Stromal cell of bone marrow (primary cell): ENCODE data around the gene CSF2RB.

ENCODE experiments used
- DNase-seq: peaks from one replicate; pipeline ENCODE4 v3.0.0-alpha.2; 2012; ENCODE audit warnings: low read depth

The CSF2RB gene

GRCh38 chr22:36936362-36937116, 23.1 kb downstream of the CSF2RB start:
- no peak for DNase-seq

DNA sequence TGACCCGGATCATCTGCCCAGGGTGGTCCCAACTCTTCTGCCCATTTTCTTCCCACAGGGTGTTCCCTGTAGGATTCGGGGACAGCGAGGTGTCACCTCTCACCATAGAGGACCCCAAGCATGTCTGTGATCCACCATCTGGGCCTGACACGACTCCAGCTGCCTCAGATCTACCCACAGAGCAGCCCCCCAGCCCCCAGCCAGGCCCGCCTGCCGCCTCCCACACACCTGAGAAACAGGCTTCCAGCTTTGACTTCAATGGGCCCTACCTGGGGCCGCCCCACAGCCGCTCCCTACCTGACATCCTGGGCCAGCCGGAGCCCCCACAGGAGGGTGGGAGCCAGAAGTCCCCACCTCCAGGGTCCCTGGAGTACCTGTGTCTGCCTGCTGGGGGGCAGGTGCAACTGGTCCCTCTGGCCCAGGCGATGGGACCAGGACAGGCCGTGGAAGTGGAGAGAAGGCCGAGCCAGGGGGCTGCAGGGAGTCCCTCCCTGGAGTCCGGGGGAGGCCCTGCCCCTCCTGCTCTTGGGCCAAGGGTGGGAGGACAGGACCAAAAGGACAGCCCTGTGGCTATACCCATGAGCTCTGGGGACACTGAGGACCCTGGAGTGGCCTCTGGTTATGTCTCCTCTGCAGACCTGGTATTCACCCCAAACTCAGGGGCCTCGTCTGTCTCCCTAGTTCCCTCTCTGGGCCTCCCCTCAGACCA, 24.0 kb downstream of the CSF2RB start:
- no peak for DNase-seq

GRCh38 chr22:36938028-36938425, 24.6 kb downstream of the CSF2RB start:
- no peak for DNase-seq

GRCh38 chr22:36938886-36939285, 25.5 kb downstream of the CSF2RB start:
- DNase-seq, result no peak

DNA sequence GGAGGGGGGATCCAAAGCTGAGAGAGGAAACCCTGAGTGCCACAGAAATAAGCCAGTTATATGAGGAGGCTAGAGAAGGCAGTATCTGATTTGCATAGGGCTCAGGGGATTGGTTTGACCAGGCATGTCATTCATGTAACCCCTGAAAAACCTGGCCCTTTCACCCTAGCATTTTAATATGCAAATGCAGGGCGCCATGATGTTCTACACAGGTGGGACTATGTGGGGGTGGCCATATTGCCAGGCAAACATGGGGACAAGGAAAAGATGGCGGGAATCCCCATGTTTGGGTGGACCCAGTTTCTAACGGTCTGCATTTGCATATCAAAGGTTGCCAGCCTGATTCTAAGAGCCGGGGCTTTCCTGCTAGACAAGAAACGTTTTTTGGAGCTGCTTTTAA, 27.2 kb downstream of the CSF2RB start:
- DNase-seq, result no peak

- DNase-seq, result no peak
Observed at GRCh38 chr22:36942556-36942955, 29.1 kb downstream of the CSF2RB start.

GRCh38 chr22:36946421-36947158, 33.2 kb downstream of the CSF2RB start:
- DNase-seq, result peak; percentile 62

DNA sequence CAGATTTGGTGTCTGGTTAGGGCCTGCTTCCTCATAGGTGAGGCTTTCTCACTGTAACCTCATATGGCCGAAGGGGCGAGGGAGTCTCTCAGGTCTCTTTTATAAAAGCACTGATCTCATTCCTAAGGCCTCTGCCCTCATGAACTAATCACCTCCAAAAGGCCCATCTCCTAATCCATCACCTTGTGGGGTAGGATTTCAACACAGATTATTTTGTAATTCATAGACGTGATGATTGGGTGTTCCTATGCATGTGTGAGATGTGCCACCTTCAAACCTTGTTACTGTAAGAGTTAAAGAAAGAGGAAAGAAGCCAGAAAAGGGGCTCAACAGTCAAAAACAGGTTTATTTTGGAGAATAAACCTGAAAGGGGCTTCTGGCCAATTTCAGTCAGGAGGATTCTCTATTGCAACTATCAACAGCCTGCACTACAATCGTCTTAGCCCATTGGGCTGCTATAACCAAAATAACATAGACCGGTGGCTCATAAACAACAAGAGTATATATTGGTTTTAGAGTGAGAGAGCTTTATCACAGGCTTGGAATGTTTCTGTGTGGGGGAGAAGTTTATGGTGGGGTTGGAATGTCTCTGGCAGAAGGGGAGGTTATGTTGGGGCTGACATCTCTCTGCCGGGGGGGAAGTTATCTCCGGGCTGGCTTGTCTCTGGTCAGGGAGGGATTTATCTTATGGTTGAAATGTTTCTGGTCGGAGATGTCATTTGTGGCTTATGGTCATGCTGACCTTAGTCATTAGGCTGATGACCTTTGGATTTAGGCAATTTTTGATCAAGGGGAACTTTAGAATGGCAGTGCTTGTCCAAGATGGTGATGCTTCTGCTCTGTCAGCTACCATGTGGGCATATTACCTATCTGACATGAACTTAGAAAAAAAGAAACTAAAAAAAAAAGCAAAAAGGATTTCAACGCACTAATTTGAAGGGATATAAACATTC, 35.1 kb downstream of the CSF2RB start:
- no peak for DNase-seq

DNA sequence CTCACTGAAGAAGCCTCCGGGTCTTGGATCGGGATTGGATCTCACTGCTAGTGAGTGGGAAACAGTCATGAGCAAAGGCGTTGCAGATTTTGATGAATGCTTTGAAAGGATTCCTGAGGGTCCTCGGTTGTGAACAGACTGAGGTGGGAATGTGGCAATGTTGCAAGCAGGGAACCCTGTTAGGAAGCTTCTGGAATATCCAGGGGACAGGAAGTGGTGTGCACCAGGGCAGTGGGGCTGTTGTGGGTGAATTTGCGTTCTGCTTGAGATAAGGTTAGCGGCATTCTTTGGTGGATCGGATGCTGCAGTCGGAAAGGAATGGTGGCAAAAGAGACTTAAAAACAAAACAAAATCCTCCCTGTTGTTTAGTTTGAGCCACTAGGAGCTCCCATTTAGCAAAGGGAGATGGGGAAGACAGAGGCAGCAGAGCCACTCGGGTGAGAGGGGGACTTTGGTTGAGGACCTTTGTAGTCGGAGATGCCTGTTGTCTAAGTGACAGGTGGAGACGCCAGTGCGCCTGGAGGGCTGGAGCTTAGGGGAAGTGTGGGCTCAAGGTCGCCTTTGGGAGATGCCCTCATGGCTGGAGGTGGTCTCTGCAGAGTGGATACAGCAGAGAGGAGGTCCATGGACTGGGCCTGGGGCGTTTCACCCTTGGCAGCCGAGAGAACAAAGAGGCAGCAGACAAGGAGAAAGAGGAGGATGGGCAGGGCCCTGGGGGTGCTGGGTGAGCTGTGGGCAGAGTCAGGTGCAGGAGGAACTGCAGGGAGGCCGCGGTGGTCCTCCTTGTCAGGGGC, 37.6 kb downstream of the CSF2RB start:
- DNase-seq, result no peak

DNA sequence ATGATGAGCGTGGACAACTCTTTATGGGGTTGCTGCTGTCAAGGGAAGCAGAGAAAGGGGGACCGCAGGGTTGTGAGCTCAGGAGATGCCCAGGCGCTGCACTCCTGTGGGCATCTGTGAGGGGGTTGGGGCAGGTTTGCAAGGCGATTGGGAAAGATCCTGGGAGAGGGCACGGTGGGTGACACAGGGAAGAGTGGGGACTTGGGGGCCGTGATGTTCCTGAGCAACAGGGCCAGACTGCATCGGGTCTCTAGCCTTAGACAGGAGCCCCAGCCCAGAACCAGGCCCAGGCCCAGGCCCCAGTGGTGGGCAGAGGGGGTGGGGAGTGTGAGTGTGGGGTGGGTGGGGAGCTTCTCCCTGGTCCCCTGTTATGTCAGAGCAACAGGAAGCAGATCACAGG, 38.3 kb downstream of the CSF2RB start:
- DNase-seq, result no peak

DNA sequence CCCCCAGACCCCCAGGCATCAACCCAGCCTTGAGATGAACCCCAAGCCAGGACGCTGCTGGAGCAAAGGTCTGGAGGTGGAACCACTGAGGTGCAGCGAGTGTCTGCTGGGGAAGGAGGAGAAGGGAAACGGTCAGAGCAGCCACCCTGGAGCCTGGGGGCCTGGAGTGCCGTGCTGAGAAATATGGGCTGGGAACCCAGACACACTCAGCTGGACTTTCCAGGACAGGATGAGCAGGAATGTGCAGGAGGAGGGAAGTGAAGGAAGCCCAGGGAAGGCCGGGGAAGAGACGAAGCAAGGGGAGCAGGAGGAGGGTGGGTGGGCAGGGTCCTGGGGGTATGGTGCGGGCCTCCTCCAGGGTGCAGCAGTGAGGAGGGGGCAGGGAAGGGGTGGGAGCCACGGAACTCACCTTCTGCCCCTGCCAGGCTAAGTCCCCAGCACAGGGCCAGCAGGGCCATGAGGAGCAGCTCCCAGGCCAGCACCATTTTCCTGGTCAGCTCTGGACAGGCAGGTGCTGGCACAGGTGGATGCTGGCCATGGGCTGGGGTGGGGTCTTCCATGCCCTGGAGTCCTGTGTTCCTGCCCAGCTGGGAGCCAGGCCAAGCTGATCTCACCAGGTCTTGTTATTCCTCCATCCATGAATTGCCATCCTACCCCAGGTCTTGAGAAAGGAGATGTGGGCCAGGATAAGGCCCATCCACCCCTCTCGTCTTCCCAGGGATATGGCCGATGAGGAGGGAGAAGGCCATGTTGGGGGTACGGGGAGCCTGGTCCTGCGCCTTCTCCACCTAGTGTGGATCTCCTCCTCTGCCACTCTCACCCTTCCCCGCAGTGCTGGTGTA, 40.0 kb downstream of the CSF2RB start:
- no peak for DNase-seq

- no peak for DNase-seq
Observed at GRCh38 chr22:36954251-36955014, 41.0 kb downstream of the CSF2RB start.

- DNase-seq, result no peak
Observed at GRCh38 chr22:36955691-36956090, 42.3 kb downstream of the CSF2RB start.

DNA sequence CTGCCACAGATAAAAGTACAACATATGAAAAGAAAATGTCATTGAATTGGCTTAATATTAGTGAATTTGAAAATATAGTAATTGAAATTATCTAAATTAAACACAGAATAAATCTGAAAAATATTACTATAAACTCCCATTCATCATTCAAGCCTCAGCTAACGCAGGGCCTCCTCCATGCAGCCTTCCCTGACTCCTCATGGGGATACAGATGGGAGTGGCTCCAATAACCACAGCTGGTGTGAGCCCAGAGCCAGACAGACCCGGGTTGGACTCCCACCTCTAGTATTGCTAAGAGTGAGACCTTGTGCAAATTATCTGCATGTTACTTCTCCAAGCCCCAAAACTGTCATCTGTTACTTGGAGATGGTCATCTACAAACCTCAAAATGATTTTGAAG, 44.9 kb downstream of the CSF2RB start:
- DNase-seq, result no peak

DNA sequence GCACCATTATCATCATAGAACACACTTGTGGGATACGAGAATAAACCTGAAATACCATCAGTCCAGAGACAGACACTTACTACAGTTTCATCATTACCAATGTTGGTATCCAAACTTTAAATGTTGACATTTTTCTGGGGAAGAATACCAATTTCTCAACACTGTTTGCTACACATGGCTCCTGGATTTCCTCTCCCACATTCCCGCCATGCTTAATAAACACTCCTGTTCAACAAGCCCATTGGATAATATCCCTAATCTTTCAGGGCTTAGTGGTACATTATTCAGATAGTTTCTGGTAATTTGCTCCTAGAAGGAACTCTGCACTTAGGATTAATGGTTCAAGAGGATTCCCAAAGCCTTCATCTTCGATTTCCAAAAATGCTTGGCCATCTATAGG, 48.2 kb downstream of the CSF2RB start:
- no peak for DNase-seq

GRCh38 chr22:36963302-36963701, 49.9 kb downstream of the CSF2RB start:
- DNase-seq, result no peak

DNA sequence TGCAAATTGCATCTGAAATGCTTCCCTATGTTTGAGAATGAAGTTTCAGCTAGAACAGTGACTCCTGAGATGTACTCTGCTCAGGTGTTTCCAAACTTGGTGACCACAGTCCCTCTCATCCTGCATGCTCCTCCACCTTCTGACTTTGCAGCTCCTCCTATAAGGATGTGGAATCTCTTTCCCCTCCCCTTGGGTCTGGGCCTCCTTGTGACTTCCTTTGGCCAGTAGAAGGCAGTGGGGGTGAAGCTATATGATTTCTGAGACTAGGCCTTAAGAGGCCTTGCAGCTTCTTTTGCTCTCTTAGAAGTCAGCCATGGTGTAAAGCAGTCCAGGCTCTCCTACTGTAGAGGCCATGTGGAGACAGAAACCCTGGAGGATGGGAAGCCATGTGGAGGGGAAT, 50.7 kb downstream of the CSF2RB start:
- no peak for DNase-seq

GRCh38 chr22:36965696-36966095, 52.3 kb downstream of the CSF2RB start:
- no peak for DNase-seq

DNA sequence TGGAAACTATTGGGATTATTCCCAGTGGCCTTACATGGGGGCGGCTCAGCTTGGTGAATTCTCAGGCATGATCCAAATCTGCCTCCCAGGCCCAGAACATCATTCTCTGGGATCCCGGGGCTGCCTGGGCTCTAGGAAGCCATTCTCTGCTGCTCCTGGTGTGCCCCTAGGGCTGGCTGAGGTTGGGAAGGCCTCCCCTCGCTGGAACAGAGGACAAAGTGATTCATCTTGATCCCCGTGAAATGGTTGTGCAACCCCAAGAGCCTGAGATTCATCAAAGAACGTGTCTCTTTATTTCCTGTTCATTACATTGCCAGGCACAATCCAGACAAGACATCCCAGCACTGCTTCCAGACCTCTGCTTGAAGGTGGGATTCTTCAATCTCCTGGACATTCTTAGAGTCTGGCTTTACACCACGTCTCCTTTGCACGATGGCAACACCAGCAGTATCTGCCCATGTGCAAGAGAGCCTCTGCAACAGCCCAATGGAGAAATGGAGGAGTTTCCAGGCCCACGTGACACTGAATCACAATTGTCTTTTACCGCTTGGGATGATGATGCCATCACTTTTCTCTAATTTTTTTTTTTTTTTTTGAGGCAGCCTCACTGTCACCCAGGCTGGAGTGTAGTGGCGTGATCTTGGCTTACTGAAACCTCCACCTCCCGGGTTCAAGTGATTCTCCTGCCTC, 53.6 kb downstream of the CSF2RB start:
- no peak for DNase-seq
